ENCODE measurements around the gene FXYD6.

Gene FXYD6

DNA sequence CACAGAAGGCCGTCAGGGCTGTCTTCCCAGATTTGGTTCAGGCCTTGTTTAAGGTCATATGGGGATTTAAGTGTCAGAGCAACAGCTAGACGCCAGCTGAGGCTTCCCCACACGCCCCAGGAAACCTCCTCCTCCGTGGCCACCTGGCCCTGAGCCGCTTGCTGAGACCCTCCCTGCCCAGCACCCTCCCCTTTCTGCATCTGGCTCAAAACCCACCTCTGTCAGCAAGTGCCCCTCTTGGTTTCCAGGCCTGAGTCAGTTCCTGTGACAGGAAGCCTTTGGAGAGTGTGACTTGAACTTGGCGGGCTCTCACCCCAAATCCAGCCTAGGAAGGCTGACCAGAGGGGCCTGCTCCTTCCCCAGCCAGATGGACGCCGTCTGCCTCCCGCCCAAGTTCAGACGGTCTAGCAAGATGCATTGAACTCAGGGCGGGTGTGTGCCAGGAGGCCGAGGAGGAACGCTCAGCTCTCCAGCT lies 52.5 kb downstream of the FXYD6 start:
- in situ Hi-C loops (cut with HindIII; ENCODE audit: low pct_unique_long_range_greater_than_20kb, low sequenced_read_pairs): loop anchor here (25.0 kb wide), 1 partner anchor 387 kb away; no protein-coding TSS in a partner anchor
- DNase-seq (ENCODE audit: low read depth in 1 of 2, low spot score in 1 of 2): no peak
- TF ChIP-seq JUND (IDR thresholded peaks at IDR 0.05; ENCODE audit: low read depth): no peak

DNA sequence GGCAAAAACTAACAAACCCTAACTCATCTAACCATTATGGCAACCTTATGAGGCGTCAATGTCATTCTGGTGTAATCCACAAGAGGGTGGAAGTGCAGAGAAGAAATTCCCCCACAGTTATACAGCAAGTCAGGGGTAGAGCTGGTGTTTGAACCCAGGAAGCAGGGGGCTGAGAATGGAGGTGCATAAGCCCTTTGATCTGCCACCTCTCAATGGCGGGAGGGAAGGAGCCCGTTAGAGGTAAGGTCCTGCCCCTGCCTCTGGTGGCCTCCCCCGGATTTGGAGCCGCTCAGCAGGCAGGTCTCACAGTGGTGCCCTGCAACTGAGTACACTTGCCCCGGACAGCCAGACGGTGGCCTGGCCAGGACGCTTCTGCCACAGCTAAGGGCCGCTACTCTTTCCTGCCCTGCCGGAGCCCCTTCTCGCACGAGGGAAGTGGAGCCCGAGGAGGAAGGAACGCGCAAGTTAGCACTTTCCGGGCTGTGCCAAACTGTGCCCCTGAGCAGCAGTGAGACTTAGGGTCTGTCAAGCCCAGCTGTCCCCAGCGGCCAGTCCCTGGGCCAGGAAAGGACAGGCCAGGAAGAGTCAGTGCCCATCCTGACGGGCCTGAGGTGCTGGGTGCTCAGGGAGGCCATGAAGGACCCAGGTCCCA lies 53.0 kb downstream of the FXYD6 start:
- no peak for DNase-seq (ENCODE audit: low read depth in 1 of 2, low spot score in 1 of 2)
- TF ChIP-seq JUND (IDR thresholded peaks at IDR 0.05; ENCODE audit: low read depth): no peak
- in situ Hi-C loops (cut with HindIII; ENCODE audit: low pct_unique_long_range_greater_than_20kb, low sequenced_read_pairs): loop anchor here (25.0 kb wide), 1 partner anchor 386 kb away; no protein-coding TSS in a partner anchor

DNA sequence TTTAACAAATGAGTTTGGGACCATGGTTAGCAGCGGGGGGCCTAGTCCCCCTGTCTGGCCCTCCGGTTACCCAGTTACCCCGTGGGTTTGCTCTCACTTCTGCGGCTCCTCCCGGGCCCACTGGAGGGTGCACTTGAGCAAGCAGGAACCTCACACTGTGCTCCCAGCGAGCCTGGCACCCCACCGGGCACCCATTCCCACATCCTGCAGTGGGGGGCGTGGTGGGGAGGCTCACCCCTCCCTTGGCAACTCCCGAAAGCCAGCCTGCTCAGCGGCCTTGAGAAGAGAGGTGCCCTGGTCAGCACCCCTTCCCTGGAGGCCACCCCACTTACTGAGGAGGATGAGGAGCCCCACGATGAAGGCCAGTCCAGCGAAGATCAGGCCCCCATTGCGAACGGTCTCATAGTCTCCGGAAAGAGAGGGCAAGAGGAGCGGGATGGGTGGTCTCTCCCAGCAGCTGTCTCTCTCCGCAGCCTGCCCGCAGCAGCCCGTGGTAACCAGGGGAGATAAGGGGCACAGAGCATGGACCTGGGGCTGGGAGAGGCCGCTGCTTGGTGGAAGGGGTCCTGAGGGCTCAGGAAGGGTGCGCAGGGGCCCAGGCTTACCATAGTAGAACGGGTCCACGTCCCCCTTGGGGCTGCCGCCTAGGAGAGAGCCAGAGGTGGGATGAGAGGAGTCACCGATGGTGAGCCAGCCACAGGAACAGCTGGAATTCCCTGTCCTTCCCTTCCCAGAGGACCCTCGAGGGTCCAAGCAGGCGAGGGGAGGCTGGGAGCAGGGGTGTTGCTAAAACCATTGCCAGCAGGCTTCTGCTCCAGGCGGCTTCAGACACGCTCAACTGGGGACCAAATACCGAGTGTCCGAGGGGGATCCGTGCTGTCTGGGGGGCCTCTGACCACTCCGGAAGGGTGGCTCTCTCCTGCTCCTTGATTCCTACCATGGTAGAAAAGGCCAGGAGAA lies 54.1 kb downstream of the FXYD6 start:
- DNase-seq (ENCODE audit: low read depth in 1 of 2, low spot score in 1 of 2): peak; percentile 51 to 65

DNA sequence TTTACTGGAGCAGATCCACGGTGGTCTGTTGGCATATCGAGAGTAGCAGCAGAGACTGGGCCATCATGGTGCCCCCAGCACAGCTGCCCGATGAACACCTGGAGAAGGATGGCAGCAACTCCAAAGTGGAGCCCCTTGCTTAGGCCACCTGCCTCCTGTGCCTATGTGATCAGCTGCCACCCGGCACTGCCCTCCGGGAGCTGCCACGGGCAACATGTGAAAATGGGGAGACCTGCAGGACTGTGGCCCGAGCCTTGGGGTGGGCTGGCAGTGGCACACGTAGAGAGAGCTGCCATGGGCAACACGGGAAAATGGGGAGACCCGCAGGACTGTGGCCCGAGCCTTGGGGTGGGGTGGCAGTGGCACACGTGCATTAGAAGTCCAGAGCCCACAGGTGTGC lies 55.0 kb downstream of the FXYD6 start:
- TF ChIP-seq JUND (IDR thresholded peaks at IDR 0.05; ENCODE audit: low read depth): no peak
- in situ Hi-C loops (cut with HindIII; ENCODE audit: low pct_unique_long_range_greater_than_20kb, low sequenced_read_pairs): loop anchor here (25.0 kb wide), 1 partner anchor 384 kb away; no protein-coding TSS in a partner anchor

More for the DNA sequence above, 54.1 kb downstream of the FXYD6 start:
- TF ChIP-seq JUND (IDR thresholded peaks at IDR 0.05; ENCODE audit: low read depth): no peak
- in situ Hi-C loops (cut with HindIII; ENCODE audit: low pct_unique_long_range_greater_than_20kb, low sequenced_read_pairs): loop anchor here (25.0 kb wide), 1 partner anchor 385 kb away; no protein-coding TSS in a partner anchor

DNA sequence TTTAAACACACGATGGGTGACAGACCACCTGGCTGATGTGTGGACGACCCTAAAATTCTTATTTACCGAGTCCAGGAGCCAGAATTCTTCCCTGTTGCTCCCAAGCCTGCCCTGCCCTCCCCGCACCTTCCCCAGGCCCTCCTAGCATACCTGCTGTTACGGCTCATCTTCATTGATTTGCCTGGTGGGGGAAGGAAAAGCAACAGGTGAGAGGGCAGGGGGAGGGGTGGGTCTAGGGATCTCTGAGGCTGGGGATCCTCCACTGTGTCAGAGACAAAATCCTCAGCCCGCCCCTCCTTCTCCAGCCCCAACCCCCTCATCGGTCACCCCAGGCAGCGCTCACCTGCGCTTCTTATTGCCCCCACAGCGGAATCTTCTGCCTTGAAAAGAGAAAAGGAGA lies 55.9 kb downstream of the FXYD6 start:
- in situ Hi-C loops (cut with HindIII; ENCODE audit: low pct_unique_long_range_greater_than_20kb, low sequenced_read_pairs): loop anchor here (25.0 kb wide), 1 partner anchor 383 kb away; no protein-coding TSS in a partner anchor
- DNase-seq (ENCODE audit: low read depth in 1 of 2, low spot score in 1 of 2): no peak
- TF ChIP-seq JUND (IDR thresholded peaks at IDR 0.05; ENCODE audit: low read depth): no peak

More for the DNA sequence above, 55.0 kb downstream of the FXYD6 start:
- no peak for DNase-seq (ENCODE audit: low read depth in 1 of 2, low spot score in 1 of 2)

DNA sequence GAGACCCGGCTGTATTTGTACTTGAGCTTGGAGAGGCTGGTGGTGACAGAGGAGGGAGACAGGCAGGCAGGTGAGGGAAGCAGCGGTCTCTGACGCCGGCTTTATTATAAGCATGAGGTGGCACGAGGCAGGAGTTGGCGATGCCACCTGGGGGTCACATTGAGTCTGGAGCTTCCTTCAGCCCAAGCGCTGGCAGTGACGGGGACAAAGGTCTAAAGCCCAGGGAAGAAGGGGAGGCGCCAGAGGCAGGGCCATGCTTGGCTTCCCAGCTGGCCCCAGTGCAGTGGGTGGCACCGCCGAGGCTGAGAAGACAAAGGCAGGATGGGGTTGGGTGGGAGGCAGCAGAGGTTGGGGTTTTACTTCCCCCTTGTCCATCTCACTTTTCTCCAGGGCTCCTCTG lies 56.4 kb downstream of the FXYD6 start:
- no peak for DNase-seq (ENCODE audit: low read depth in 1 of 2, low spot score in 1 of 2)
- in situ Hi-C loops (cut with HindIII; ENCODE audit: low pct_unique_long_range_greater_than_20kb, low sequenced_read_pairs): loop anchor here (25.0 kb wide), 1 partner anchor 383 kb away; no protein-coding TSS in a partner anchor
- no peak for TF ChIP-seq JUND (IDR thresholded peaks at IDR 0.05; ENCODE audit: low read depth)

DNA sequence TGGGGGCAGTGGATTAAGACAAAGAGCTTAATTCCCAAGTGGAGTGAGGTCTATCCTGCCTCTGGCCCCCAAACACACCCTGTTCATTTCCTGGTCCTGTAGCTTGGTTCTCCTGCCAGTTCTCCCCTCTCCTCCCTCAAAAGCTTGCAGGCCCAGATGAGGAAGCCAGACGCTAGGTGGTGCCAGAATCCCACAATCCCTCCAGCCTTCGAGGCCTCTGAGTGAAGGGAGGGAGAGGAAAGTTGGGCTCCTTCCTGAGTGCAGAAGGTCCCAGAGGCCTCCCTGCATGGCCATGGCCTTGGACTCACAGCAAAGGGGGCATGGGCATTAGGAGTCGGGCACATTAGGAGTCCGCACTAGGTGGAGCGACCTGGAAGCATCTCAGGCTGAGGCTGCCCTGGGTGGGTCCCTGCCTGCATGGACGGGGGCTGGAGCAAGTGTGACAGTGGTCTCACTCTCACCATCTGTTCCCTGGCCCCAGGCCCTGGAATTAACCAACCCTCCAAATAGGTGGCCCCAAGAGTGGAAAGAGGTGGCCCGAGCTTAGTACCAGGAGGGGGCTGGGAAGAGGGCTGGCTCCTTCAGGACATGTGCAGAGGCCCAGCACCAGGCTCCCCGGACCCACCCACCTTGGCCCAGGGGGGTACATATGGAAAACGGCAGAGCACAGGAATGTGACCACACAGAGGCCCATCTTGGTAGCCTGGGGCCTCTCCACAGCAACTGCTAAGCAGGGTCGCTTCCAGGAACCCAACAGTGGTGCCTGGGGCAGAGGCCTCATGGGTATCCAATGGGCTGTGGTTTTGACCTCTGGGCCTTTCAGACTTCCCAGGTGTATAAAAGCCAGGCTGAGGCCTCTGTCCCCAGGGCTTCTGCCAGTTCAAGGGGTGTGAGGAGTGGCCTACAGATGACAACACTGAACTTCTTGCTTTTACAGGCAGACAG lies 57.1 kb downstream of the FXYD6 start:
- in situ Hi-C loops (cut with HindIII; ENCODE audit: low pct_unique_long_range_greater_than_20kb, low sequenced_read_pairs): loop anchor here (25.0 kb wide), 1 partner anchor 382 kb away; no protein-coding TSS in a partner anchor

DNA sequence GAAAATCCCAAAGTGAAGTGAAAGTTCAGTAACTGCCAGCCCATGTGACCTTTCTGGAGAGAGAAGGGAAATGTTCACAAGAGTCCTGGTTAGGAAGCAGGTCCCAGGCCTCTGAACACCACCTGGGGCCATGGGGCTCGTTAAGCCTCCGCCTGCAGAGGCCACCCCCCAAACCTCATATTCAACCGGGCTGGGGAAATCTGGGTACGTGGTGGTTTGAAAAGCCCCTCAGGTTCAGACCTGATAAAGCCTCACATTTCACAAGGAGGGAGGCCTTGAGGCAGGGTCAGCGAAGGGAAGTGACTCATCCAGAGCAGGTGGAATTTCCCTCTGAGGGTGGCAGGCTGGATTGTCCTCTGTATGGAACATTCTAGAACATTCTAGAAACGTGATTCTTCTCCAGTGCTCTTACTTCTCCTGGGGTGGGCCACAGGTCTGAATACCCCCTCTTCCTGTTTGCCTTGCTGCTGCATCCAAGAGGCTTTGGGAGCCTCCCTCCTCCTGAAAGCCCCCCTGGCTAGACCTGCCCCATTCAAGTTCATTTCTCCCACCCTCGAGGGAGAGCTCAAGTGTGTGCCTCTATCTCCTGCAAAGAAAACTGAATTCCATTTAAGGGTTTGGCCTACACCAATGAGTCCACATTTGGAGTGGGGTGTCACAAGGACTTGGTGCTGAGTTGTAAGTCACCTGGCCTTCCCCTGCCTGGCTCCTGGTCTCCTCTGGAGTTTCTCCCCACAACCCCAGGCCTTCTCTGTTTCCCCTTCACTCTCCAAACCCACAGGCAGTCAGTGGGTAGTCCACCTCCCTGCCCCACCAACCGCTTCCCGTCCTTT lies 58.2 kb downstream of the FXYD6 start:
- in situ Hi-C loops (cut with HindIII; ENCODE audit: low pct_unique_long_range_greater_than_20kb, low sequenced_read_pairs): loop anchor here (25.0 kb wide), 1 partner anchor 381 kb away; no protein-coding TSS in a partner anchor
- no peak for TF ChIP-seq JUND (IDR thresholded peaks at IDR 0.05; ENCODE audit: low read depth)

More for the DNA sequence above, 57.1 kb downstream of the FXYD6 start:
- DNase-seq (ENCODE audit: low read depth in 1 of 2, low spot score in 1 of 2): peak; percentile 89 to 93
- no peak for TF ChIP-seq JUND (IDR thresholded peaks at IDR 0.05; ENCODE audit: low read depth)

DNA sequence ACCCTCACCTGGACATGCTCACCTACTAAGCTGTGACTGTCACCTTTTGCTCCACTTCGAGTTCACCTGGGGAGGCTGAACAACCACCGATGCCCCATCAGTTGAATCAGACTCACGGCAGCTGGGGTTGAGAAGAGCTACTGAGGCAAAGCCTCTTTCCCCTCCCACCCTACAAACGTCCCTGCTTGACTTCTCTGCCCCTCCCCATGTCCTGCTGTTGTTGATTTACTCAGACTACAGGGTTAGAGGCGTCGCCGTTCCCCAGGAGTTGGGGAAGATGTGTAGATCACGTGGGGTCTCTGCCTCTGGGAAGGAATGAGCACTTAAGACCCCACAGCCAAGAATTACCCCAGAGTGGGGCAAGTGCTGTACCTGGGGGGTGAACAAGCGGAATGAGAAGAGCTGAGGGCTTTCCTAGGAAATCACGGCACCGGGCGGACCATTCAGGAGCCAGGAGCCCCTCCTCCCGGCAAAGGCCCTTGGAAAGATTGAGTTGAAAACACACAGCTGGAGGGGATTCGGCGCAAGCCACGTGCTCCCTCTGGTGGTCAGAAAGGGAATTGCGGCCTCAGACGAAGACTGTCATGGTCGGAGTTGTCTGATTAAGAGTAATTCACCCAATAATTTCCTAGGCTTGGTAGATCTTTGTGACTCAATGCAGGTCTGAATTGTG lies 59.0 kb downstream of the FXYD6 start:
- TF ChIP-seq JUND (IDR thresholded peaks at IDR 0.05; ENCODE audit: low read depth): no peak
- in situ Hi-C loops (cut with HindIII; ENCODE audit: low pct_unique_long_range_greater_than_20kb, low sequenced_read_pairs): loop anchor here (25.0 kb wide), 1 partner anchor 380 kb away; no protein-coding TSS in a partner anchor
- peak; percentile 41 to 76 for DNase-seq (ENCODE audit: low read depth in 1 of 2, low spot score in 1 of 2)

More for the DNA sequence above, 58.2 kb downstream of the FXYD6 start:
- no peak for DNase-seq (ENCODE audit: low read depth in 1 of 2, low spot score in 1 of 2)

DNA sequence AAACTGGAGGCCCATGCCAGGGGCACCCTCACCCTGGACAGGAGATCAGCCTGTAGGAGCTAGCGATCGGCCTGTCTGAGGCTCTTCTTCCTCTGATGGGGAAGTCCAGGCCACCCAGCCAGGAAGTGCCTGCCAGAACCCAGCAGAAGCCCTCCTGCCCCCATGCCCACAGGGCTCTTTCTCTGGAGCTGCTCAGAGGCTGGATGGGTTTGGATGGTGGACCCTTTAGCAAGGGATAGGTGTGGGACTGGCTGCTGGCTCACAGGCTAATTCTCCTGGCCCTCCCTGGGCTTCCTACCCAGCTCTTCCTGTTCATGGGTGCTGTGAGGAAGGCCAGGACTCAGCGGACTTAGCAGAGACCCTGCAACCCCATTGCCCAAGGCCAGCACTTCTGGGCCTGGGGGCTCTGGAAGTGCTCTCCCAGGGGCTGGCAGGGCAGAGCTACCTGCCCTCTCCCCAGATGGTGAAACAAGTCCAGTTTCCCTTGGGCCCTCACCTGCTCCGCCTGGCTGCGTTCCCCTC lies 59.6 kb downstream of the FXYD6 start:
- DNase-seq (ENCODE audit: low read depth in 1 of 2, low spot score in 1 of 2): no peak
- in situ Hi-C loops (cut with HindIII; ENCODE audit: low pct_unique_long_range_greater_than_20kb, low sequenced_read_pairs): loop anchor here (25.0 kb wide), 1 partner anchor 380 kb away; no protein-coding TSS in a partner anchor
- no peak for TF ChIP-seq JUND (IDR thresholded peaks at IDR 0.05; ENCODE audit: low read depth)

Measured in T47D (cell line).